Small intestine (tissue), 7 donors: ENCODE results near the gene CD81. TPM values are rescaled to one million over a fixed set of nuclear protein-coding genes. Genes with fewer than 3 reads are reported as not detected.

Experiments
- DNase-seq, 2 donors: peaks; one replicate each; pipeline versions ENCODE4 v3.0.0 to v3.0.0-alpha.2; 2013
- FAIRE-seq: peaks from 2 replicates; lab custom pipeline; 2012; peaks lifted over from hg19 to GRCh38; lab: Jason Lieb, UNC
- H3K27ac ChIP-seq, 3 donors: one replicate each; pipeline ENCODE4 v1.5.1; 2013; ENCODE audit warnings: low read length in 2 of 3, mild to moderate bottlenecking in 2 of 3, control low read depth in 1 of 3, inconsistent platforms in 1 of 3, low read depth in 1 of 3, moderate library complexity in 1 of 3
- H3K27me3 ChIP-seq, 3 donors: one replicate each; pipeline ENCODE4 v1.6.1; 2013; ENCODE audit warnings: low read length in 3 of 3, inconsistent platforms in 1 of 3; ENCODE audit not compliant: control insufficient read depth in 3 of 3, insufficient read depth in 3 of 3
- H3K36me3 ChIP-seq, 3 donors: one replicate each; pipeline ENCODE4 v1.6.1; 2013; ENCODE audit warnings: low read length in 3 of 3, inconsistent platforms in 1 of 3, low read depth in 1 of 3, mild to moderate bottlenecking in 1 of 3, moderate library complexity in 1 of 3; ENCODE audit not compliant: control insufficient read depth in 3 of 3, insufficient read depth in 2 of 3
- H3K4me1 ChIP-seq, 3 donors: one replicate each; pipeline ENCODE4 v1.6.1; 2013; ENCODE audit warnings: low read length in 2 of 3, inconsistent platforms in 1 of 3, low read depth in 1 of 3, mild to moderate bottlenecking in 1 of 3, moderate library complexity in 1 of 3; ENCODE audit not compliant: control insufficient read depth in 3 of 3, insufficient read depth in 2 of 3
- H3K4me3 ChIP-seq, 3 donors: one replicate each; pipeline ENCODE4 v1.5.1; 2013; ENCODE audit warnings: low read length in 3 of 3, control low read depth in 1 of 3, inconsistent platforms in 1 of 3, low read depth in 1 of 3, mild to moderate bottlenecking in 1 of 3, moderate library complexity in 1 of 3
- H3K9me3 ChIP-seq, 2 donors: one replicate each; pipeline ENCODE4 v1.6.1; 2013; ENCODE audit warnings: low read depth in 1 of 2, low read length in 1 of 2; ENCODE audit not compliant: control insufficient read depth in 2 of 2, insufficient read depth in 1 of 2
- WGBS, 3 donors: extraction: QIAGEN DNeasy Blood & Tissue Kit; methylation state at CpG; one replicate each; pipeline ENCODE4 v1.1.7; 2013; 5-methylcytosine and 5-hydroxymethylcytosine counted together
- polyA plus RNA-seq, 4 donors: library from polyadenylated mRNA; stranded (reverse) in 3 of 4; unstranded in 1 of 4; fragments of 200-250 nt in 3 of 4; fragments of 120-200 nt in 1 of 4; gene quantifications; one replicate each; pipeline versions ENCODE4 v1.2.1 to v1.2.3, GENCODE V29; 2013
- donor health status: healthy with polysubstance abuse.
- donor health status: control.
- donor health status: control.
- donor health status: Bipolar disorder and iron deficiency.
- donor health status: healthy.

The CD81 gene
- polyA plus RNA-seq, 4 donors, result 11.0 to 285 (median 134) TPM

- no peaks in the 10 kb centered on the region for H3K27me3 ChIP-seq
- H3K4me1 ChIP-seq, result no peaks in the 10 kb centered on the region
- H3K9me3 ChIP-seq, result no peaks in the 10 kb centered on the region
- no peak overlapping the region for H3K27ac ChIP-seq
- no peak for FAIRE-seq
- no peak overlapping the region for H3K4me3 ChIP-seq
- WGBS, 3 donors, result 91 to 93% (median 93%) methylated on average over 22 of the region's 22 CpGs
- no peak for DNase-seq
- peaks cover 0 to 2% (median 0%) of the 10 kb centered on the region in 3 donors for H3K36me3 ChIP-seq
Measured at GRCh38 chr11:2433106-2433925, 56.2 kb downstream of the CD81 start.

DNA sequence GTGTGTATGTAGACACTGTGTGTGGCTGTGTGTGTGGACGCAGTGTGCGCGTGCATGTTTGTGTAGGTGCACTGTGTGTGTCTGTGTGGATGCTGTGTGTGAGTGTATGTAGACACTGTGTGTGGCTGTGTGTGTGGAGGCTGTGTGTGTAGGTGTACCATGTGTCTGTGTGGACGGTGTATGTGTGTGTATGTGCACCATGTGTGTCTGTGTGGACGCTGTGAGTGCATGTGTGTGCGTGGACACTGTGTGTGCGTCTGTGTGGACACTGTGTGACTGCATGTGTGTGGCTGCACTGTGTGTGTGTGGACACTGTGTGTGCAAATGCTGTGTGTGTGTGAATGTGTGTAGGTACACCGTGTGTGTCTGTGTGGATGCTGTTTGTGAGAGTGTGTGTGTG lies 56.9 kb downstream of the CD81 start:
- FAIRE-seq (no peak), DNase-seq (no peak)
- no peak overlapping the region for H3K4me3 ChIP-seq
- 89 to 96% (median 93%) methylated on average over 8 of the region's 8 CpGs for WGBS, 3 donors
- no peaks in the 10 kb centered on the region for H3K9me3 ChIP-seq
- H3K27ac ChIP-seq, result no peak overlapping the region
- no peaks in the 10 kb centered on the region for H3K27me3 ChIP-seq
- H3K4me1 ChIP-seq, result no peaks in the 10 kb centered on the region
- peaks cover 0 to 2% (median 0%) of the 10 kb centered on the region in 3 donors for H3K36me3 ChIP-seq

DNA sequence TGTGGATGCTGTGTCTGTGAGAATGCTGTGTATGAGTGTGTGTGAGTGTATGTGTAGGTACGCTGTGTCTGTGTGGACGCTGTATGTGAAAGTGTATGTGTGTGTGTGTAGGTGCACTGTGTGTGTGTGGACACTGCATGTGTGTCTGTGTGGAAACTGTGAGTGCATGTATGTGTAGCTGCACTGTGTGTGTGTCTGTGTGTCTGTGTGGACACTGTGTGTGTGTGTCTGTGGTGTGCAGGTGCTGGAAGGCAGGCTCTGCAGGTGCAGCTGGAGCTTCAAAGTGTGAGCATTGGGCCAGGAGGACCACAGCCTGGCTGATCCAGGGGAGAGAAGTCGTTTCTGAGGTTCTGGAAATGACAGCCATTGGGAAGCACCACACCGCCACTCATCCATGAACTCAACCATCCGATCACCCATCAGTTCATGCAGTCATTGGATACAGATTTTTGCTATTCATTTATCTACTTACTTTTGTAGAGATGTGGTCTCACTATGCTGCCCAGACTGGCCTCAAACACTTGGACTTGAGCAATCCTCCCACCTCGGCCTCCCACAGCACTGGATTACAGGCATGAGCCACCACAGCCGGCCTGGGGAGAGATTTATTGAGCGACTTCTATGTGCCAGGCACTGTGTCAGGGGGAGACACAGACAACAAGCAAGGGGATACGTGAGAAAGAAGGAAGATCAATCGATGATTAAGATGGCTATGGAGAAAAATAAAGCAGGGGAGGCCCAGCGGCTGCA lies 57.6 kb downstream of the CD81 start:
- no peak overlapping the region for H3K4me3 ChIP-seq
- peaks cover 0 to 2% (median 0%) of the 10 kb centered on the region in 3 donors for H3K36me3 ChIP-seq
- 85 to 90% (median 86%) methylated on average over 11 of the region's 11 CpGs for WGBS, 3 donors
- H3K4me1 ChIP-seq, result no peaks in the 10 kb centered on the region
- H3K27me3 ChIP-seq, result no peaks in the 10 kb centered on the region
- H3K9me3 ChIP-seq, result no peaks in the 10 kb centered on the region
- DNase-seq (no peak), FAIRE-seq (no peak)
- H3K27ac ChIP-seq, result no peak overlapping the region

DNA sequence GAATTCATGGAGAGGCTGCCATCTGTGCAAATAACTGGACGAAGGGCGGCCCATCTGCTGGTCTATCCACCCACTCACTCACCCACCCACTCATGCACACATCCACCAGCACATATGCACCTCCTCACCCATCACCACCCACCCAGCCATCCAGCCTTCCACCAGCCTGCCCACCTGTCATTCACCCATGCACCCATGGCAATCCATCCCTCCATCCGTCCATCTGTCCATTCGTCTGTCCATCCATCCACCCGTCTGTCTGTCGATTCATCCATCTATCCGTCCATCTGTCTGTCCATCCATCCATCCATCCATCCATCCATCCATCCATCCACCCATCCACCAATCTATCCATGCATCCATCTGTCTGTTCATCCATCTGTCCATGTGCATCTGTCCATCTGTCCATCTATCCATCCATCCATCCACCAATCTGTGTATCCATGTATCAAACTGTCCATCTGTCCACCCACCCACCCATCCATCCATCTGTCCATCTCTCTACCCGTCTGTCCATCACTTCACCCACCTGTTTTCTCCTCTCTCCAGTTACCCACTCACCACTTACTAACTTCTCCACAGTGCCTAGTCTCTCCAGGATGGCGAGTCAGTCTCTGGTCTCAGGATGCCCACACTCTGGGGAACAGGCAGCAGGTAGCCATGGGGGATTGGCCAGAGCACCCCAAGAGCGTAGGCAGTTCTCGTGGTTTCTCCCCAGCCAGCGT lies 58.3 kb downstream of the CD81 start:
- 89 to 91% (median 90%) methylated on average over 12 of the region's 12 CpGs for whole genome bisulfite sequencing, 3 donors
- no peak for DNase-seq

GRCh38 chr11:2436013-2436520 lies 59.0 kb downstream of the CD81 start:
- Histone ChIP-seq H3K4me3 (no peak overlapping the region), H3K9me3 (no peaks in the 10 kb centered on the region), H3K36me3 (peaks cover 0 to 2% (median 0%) of the 10 kb centered on the region in 3 donors), H3K4me1 (peaks cover 0 to 2% (median 0%) of the 10 kb centered on the region in 3 donors), H3K27me3 (no peaks in the 10 kb centered on the region), H3K27ac (no peak overlapping the region)
- WGBS, 3 donors, result 76 to 84% (median 76%) methylated on average over 9 to 10 of the region's 10 CpGs
- FAIRE-seq (no peak), DNase-seq (no peak)

More for the DNA sequence above, 58.3 kb downstream of the CD81 start:
- Histone ChIP-seq H3K4me3 (no peak overlapping the region), H3K27ac (no peak overlapping the region), H3K9me3 (no peaks in the 10 kb centered on the region), H3K27me3 (no peaks in the 10 kb centered on the region), H3K36me3 (peaks cover 0 to 2% (median 0%) of the 10 kb centered on the region in 3 donors), H3K4me1 (no peaks in the 10 kb centered on the region)
- FAIRE-seq, result no peak

- DNase-seq, result no peak
- Histone ChIP-seq H3K4me1 (peaks cover 0 to 7% (median 4%) of the 10 kb centered on the region in 3 donors), H3K4me3 (no peak overlapping the region), H3K27ac (no peak overlapping the region), H3K9me3 (no peaks in the 10 kb centered on the region), H3K36me3 (peaks cover 0 to 2% (median 0%) of the 10 kb centered on the region in 3 donors), H3K27me3 (no peaks in the 10 kb centered on the region)
- 89 to 95% (median 91%) methylated on average over 12 to 13 of the region's 13 CpGs for WGBS, 3 donors
- FAIRE-seq, result no peak
Measured at GRCh38 chr11:2436521-2437031, 59.5 kb downstream of the CD81 start.

GRCh38 chr11:2437516-2437915 lies 60.4 kb downstream of the CD81 start:
- Histone ChIP-seq H3K4me3 (no peak overlapping the region), H3K4me1 (peaks cover 0 to 7% (median 4%) of the 10 kb centered on the region in 3 donors), H3K27ac (no peak overlapping the region), H3K27me3 (no peaks in the 10 kb centered on the region), H3K9me3 (no peaks in the 10 kb centered on the region), H3K36me3 (peaks cover 0 to 2% (median 0%) of the 10 kb centered on the region in 3 donors)
- 87 to 96% (median 95%) methylated on average over 4 of the region's 4 CpGs for WGBS, 3 donors
- DNase-seq, result no peak
- no peak for FAIRE-seq
